IPS-NIHi11 (cell line): ENCODE data around the gene RNASET2.

Experiments used
- DNase-seq: peaks from one replicate; pipeline ENCODE4 v3.0.0; 2012; ENCODE audit warnings: mixed read lengths, low spot score

Gene RNASET2

DNA sequence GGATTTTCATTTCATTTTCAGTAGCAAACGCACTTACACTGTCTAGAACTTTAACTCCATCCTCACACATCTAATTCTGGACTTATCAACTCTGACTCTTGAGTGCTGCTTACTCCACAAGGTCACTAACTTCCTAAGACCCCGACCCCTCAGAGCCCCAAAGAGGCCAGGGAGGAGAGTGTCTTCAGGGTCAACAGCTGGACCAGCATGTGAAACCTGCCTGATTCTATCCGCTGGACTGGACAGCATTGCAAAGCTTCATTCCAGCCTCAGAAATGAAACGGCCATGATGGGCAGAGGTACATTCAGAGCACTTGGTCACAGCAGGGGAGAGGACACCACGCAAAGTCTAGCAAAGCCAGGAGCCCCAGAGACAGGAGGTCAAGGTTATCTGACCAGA is 9.1 kb downstream of the RNASET2 start:
- no peak for DNase-seq

- DNase-seq, result no peak
Observed at GRCh38 chr6:166946125-166946524, 10.2 kb downstream of the RNASET2 start.

- DNase-seq, result no peak
Observed at GRCh38 chr6:166944666-166945256, 11.6 kb downstream of the RNASET2 start.

GRCh38 chr6:166942393-166943168 is 13.8 kb downstream of the RNASET2 start:
- no peak for DNase-seq

- DNase-seq, result no peak
Observed at GRCh38 chr6:166940643-166941068, 15.7 kb downstream of the RNASET2 start.

DNA sequence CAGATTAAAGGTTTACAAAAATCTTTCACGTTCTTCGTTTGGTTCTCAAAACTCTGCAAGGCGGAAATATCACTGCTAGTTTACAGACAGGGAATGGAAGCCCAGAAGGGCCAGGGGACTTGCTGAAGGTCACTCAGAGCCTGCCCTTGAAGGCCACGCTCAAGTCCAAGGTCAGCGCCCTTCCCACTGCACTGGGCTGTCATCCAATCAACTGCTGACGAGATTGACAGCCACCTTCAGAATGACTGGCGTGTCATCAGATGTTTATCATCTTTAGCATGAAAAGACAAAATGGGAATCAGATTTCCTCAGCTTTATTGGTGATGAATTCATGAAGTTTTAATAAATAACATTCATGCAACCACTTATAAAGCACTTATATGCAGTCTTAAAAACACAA is 16.5 kb downstream of the RNASET2 start:
- no peak for DNase-seq

DNA sequence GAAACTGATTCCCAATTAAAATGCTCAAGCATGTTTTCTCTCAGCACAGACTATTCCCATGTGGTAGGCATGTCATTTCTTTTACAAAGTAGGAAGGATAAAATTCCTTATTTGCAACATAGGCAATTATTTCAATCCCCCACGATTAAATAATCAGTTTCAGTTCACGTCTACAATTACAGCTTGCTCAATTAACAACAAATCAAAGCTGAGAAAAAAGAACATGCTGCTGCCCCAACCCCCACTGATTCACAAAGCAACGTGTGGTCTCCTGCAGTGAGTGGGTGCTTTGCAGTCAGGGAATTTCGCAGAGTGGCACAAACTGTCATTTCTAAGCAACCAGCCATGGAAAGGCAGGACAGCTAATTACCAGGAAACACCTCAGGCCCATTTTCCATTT is 17.0 kb downstream of the RNASET2 start:
- DNase-seq, result no peak

- DNase-seq, result no peak
Observed at GRCh38 chr6:166938704-166939103, 17.6 kb downstream of the RNASET2 start.

DNA sequence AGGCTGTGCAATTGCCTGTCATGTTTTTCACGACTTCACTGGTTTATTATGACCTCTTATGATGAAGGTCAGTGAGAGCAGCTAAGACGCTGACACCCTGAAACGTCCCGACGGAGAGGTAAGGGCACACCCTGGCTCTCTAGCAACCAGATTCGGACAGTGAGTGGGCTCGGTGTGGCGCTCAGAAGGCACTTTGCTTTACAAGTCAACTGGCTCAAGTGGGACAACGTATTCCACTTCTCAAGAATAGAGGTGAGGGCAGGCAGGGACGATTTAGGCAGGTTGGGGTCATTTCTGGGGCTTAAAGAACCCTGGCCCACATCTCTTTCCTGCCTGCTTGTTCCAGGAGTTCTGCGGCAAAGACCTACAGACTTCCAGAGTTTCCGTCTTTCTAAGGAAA is 18.2 kb downstream of the RNASET2 start:
- no peak for DNase-seq

GRCh38 chr6:166937746-166938145 is 18.6 kb downstream of the RNASET2 start:
- no peak for DNase-seq

GRCh38 chr6:166936079-166936787 is 20.1 kb downstream of the RNASET2 start:
- no peak for DNase-seq

DNA sequence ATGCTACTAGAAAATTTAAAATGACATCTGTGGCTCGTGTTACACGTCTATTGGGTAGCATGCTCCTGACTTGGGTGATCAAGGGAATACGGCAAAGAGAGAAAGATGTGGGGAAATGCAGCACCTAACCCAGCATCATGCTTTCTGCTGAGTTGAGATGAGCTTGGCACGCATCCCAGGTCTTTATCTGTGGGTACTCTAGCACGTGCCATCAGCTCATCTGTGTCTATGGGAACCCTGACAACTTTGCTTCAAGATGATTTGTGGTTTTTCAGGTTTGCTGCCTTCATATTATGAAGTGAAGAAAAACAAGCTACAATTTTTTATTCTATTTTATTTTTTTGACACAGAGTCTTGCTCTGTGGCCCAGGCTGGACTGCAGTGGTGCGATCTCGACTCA is 21.0 kb downstream of the RNASET2 start:
- DNase-seq, result no peak

DNA sequence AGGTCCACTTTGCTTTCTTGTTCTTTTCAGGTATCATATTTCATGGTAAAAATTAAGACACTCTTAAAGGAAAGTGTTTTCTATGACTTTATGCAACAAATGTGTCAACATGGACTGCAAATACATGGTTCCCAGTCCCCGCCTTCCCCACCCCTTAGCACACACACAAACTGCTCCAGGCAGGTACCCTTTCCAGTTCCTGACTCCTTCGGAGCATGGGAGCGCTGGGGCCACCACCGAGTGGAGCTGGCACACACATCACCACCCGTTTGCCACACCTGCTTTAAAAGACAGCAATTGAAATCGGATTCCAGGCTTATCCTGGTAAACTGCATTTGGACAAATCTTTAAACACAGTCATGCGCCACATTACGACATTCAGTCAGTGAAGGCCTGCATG is 22.2 kb downstream of the RNASET2 start:
- DNase-seq, result no peak

DNA sequence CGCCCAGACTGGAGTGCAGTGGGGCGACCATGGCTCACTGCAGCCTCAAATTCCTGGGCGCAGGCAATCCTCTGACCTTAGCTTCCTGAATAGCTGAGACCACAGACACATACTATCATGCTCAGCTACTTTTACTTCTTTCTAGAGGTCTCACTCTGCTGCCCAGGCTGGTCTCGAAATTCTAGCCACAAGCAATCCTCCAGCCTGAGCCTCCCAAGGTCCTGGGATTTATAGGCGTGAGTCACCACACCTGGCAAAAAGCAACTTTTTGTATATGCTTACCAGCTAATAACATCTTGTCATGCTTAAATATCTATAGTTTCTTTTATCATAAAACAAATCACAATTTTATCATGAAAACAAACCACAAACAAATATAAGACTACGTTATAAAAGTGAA is 23.0 kb downstream of the RNASET2 start:
- DNase-seq, result no peak

GRCh38 chr6:166932616-166933015 is 23.7 kb downstream of the RNASET2 start:
- no peak for DNase-seq

DNA sequence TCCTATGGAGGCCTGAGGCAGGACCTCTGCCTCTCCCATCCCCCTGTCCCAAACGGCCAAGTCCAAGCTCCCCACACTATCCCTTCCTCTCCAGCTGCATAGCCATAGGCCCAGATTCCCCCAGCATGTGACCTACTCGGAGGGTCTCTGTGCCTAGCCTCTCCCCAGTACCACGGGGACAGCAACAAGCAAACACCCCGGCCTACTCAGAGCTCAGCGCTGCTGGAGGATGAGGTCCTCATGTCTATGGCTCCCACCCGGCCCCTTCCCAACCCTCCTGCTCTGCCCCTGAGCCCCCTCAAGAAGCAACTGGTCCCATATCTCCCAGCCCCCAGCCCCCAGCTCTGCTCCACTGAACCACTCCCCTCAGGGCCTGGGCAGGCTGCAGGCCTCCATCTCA is 24.2 kb downstream of the RNASET2 start:
- no peak for DNase-seq

GRCh38 chr6:166931426-166931970 is 24.9 kb downstream of the RNASET2 start:
- DNase-seq, result no peak

GRCh38 chr6:166930354-166930891 is 25.9 kb downstream of the RNASET2 start:
- no peak for DNase-seq

- peak; percentile 36 for DNase-seq
Observed at GRCh38 chr6:166929542-166930189, 26.7 kb downstream of the RNASET2 start.

DNA sequence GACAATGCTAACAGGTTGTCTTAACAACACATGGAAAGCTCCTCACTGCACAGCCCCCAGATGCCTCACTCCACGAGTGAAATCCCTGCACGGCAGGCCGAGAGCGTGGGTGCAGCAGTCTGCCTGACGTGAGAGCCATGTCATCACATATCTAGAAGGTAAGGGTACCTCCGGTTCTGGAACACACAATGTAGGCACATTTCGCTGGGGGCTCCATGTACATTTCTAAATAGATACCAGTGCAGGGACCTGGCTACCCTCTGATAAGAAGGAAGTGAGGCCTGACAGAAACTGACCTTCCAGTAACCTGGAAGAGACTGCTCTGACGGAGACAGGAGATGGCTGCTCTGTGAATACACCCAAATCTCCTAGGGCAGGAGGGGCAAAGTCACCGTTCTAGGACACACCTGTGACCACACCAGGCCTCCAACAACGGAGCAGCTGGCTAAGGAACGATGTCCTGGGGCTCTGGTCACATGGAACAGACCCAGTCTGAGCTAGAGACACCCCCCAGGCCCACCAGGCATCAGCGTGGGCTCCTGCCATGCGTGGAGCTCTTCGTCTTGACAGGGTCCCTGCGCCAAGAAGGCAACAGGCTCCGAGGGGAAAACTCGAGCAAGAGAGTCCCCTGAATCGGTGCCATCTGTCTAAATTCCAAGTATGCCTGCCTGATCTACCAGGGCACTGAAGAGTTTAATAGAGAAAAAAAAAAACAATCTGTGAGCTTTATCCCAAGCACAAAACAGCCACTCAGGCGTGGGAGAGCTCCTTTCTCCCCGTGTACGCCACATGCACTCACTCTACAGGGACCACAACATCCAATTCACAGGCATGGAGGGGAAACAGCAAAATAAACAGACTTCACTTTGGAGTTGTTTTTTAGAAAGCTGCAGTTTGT is 27.5 kb downstream of the RNASET2 start:
- DNase-seq, result no peak
